Measurements from ENCODE around the gene E2F4. TPM values are rescaled to one million over a fixed set of nuclear protein-coding genes. Genes with fewer than 3 reads are reported as not detected.

Gene E2F4
- total RNA-seq, 1 donor from 2014 or later, result 43.4 TPM

GRCh38 chr16:67197704-67198103, 5.7 kb downstream of the E2F4 start:
- H3K27ac Mint-ChIP-seq (ENCODE audit: unreplicated experiment), result no peak overlapping the region
- no peak for DNase-seq (ENCODE audit: extremely low spot score, unreplicated experiment)
- H3K36me3 Mint-ChIP-seq (ENCODE audit: unreplicated experiment), result peaks cover 26% of the 10 kb centered on the region
- H3K9me3 Mint-ChIP-seq (ENCODE audit: unreplicated experiment), result no peaks in the 10 kb centered on the region
- no peak for TF ChIP-seq CTCF (IDR thresholded peaks at IDR 0.05)
- no peaks in the 10 kb centered on the region for H3K27me3 Mint-ChIP-seq (ENCODE audit: unreplicated experiment)
- no peak overlapping the region for H3K4me3 Mint-ChIP-seq (ENCODE audit: unreplicated experiment)
- peaks cover 22% of the 10 kb centered on the region for H3K4me1 Mint-ChIP-seq (ENCODE audit: unreplicated experiment)

GRCh38 chr16:67198238-67198734, 6.3 kb downstream of the E2F4 start:
- Mint-ChIP-seq H3K4me1 (ENCODE audit: unreplicated experiment) (peaks cover 16% of the 10 kb centered on the region), H3K36me3 (ENCODE audit: unreplicated experiment) (peaks cover 26% of the 10 kb centered on the region), H3K4me3 (ENCODE audit: unreplicated experiment) (no peak overlapping the region), H3K27me3 (ENCODE audit: unreplicated experiment) (no peaks in the 10 kb centered on the region), H3K9me3 (ENCODE audit: unreplicated experiment) (no peaks in the 10 kb centered on the region), H3K27ac (ENCODE audit: unreplicated experiment) (peak overlapping the region; percentile 38)
- TF ChIP-seq CTCF (IDR thresholded peaks at IDR 0.05), result peak; percentile 61
- DNase-seq (ENCODE audit: extremely low spot score, unreplicated experiment), result no peak

DNA sequence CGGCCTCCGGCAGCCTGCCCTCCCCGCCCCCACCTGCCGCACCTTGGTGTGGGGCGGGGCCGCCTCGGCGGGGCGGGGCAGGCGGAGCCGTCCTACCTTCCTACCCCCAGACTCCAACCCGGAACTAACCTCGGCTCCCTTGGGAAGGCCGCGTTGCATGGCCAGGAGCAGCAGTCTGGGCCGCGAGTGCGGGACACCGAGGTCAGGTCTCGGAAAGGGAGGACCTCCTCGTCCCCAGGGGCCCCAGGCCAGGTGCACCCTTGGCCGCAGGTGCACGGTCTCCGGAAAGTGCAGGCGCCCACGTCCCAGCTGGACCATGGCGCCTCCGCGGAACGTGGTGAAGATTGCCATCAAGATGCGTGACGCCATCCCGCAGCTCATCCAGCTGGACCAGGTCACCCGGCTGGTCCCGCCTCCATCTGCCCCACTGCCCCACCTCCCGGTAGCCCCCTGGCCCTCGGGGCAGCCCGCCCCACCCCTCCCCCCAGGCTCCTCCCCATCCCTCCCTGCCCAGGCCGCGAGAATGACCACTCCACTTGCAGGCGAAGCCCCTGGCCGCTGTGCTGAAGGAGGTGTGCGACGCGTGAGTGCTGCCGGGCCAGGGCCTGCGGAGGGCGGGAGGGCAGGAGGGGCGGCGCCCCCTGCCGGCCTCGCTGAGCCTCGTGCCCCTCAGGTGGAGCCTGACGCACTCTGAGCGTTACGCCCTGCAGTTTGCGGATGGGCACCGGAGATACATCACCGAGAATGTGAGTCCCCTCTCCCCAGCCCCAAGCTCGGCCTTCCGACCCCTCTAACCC, 7.3 kb downstream of the E2F4 start, which contains the start of gene ELMO3:
Gene ELMO3, plus strand, starts transcription at position 121 of the 797 bp plus-strand sequence. Its CDS starts 196 bp downstream, at position 317.
- H3K27me3 Mint-ChIP-seq (ENCODE audit: unreplicated experiment), result no peaks in the 10 kb centered on the region
- peaks cover 25% of the 10 kb centered on the region for H3K36me3 Mint-ChIP-seq (ENCODE audit: unreplicated experiment)
- H3K4me1 Mint-ChIP-seq (ENCODE audit: unreplicated experiment), result peaks cover 7% of the 10 kb centered on the region
- H3K4me3 Mint-ChIP-seq (ENCODE audit: unreplicated experiment), result no peak within 1 kb of the TSS
- peak; percentile 29 for TF ChIP-seq CTCF (IDR thresholded peaks at IDR 0.05)
- peak within 1 kb of the TSS; percentile 38 for H3K27ac Mint-ChIP-seq (ENCODE audit: unreplicated experiment)
- no peaks in the 10 kb centered on the region for H3K9me3 Mint-ChIP-seq (ENCODE audit: unreplicated experiment)
- no peak for DNase-seq (ENCODE audit: extremely low spot score, unreplicated experiment)

- peaks cover 7% of the 10 kb centered on the region for H3K4me1 Mint-ChIP-seq (ENCODE audit: unreplicated experiment)
- DNase-seq (ENCODE audit: extremely low spot score, unreplicated experiment), result no peak
- no peak overlapping the region for H3K4me3 Mint-ChIP-seq (ENCODE audit: unreplicated experiment)
- H3K9me3 Mint-ChIP-seq (ENCODE audit: unreplicated experiment), result no peaks in the 10 kb centered on the region
- no peak for TF ChIP-seq CTCF (IDR thresholded peaks at IDR 0.05)
- peaks cover 26% of the 10 kb centered on the region for H3K36me3 Mint-ChIP-seq (ENCODE audit: unreplicated experiment)
- no peak overlapping the region for H3K27ac Mint-ChIP-seq (ENCODE audit: unreplicated experiment)
- no peaks in the 10 kb centered on the region for H3K27me3 Mint-ChIP-seq (ENCODE audit: unreplicated experiment)
Observed at GRCh38 chr16:67199808-67200198, 7.8 kb downstream of the E2F4 start.

DNA sequence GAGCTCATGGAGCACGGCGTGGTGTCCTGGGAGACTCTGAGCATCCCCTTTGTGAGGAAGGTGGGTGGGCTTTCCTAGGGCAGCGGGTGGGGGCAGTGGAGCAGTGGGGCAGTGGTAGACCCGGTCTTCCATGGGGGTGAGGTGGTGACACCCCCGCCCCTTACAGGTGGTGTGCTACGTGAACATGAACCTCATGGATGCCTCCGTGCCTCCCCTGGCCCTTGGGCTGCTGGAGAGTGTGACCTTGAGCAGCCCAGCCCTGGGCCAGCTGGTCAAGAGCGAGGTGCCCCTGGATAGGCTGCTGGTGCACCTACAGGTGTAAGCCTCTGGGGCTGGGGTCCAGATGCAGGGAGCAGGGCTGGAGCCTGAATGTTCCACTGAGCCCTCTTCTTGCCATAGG, 8.5 kb downstream of the E2F4 start:
- TF ChIP-seq CTCF (IDR thresholded peaks at IDR 0.05), result no peak
- DNase-seq (ENCODE audit: extremely low spot score, unreplicated experiment), result no peak
- H3K36me3 Mint-ChIP-seq (ENCODE audit: unreplicated experiment), result peaks cover 25% of the 10 kb centered on the region
- H3K27ac Mint-ChIP-seq (ENCODE audit: unreplicated experiment), result no peak overlapping the region
- no peaks in the 10 kb centered on the region for H3K27me3 Mint-ChIP-seq (ENCODE audit: unreplicated experiment)
- no peak overlapping the region for H3K4me3 Mint-ChIP-seq (ENCODE audit: unreplicated experiment)
- no peaks in the 10 kb centered on the region for H3K9me3 Mint-ChIP-seq (ENCODE audit: unreplicated experiment)
- peaks cover 7% of the 10 kb centered on the region for H3K4me1 Mint-ChIP-seq (ENCODE audit: unreplicated experiment)

All from osteocyte (in vitro differentiated cells).